ENCODE measurements around the gene RABGAP1L.
"Not testable (repeated sequence)": the region's sequence is repeated elsewhere in the genome, so short reads cannot be mapped to it uniquely, and the experiment has no call there.

The RABGAP1L gene

DNA sequence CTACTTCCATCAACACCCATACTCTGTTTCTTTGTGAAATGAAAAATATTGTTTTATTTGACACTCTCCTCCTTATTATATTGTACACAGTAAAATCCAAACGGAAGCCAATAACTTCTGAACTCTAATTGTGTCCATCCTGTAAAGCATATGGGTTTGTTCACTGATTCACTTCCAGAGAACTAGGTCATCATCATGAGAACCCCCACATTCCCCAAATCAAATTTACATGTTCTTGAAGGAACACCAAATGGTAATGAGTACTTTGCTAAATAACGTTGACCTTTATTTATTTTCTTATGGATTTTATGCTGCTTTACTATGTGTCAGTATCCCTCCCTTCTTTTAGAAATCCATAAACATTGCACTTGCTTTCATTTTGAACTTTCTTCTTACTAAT, 627.0 kb downstream of the RABGAP1L start:
- no peak for DNase-seq

DNA sequence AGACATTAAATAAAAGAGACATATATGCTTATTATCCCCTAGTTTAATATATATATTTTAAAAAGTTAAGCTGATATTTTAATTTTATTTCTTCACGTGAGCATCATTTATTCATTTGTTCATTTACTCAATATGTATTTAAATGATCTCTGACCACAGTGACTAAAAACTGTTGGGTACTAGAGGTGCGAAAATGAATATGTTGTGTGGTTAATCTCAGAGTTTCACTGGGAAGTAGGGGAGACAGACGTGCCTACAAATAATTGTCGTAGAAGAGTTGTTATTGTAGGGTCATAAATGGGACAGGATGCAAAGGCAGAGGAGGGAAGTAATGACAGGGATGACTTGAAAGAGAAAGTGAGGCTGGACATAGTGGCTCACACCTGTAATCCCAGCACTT, 627.4 kb downstream of the RABGAP1L start:
- no peak for DNase-seq

GRCh38 chr1:174788981-174789380, 629.7 kb downstream of the RABGAP1L start:
- no peak for DNase-seq

GRCh38 chr1:174789399-174789798, 630.1 kb downstream of the RABGAP1L start:
- no peak for DNase-seq

DNA sequence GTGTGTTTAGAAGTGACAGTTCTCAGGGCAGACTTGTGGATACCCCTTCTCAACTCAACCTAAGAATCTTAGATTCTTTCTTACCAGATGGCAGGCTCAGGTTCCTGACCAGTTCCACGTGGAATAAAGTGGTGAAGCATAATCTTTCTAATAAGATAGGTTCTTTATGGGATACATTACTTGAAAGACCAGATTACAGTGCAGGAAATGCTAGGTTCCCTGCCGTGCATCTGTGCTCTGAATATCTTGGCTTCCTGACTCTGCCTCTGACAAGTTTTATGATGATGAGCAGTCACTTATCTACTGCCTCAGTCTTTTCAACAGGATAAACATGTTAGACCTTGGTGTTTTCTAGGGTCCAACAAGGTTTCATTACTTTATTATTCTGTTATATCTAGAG, 632.5 kb downstream of the RABGAP1L start:
- DNase-seq: no peak

GRCh38 chr1:174794861-174795260, 635.5 kb downstream of the RABGAP1L start:
- DNase-seq: peak; percentile 19

- no peak for DNase-seq
Observed at GRCh38 chr1:174795806-174796205, 636.5 kb downstream of the RABGAP1L start.

- DNase-seq: no peak
Observed at GRCh38 chr1:174797398-174797797, 638.1 kb downstream of the RABGAP1L start.

DNA sequence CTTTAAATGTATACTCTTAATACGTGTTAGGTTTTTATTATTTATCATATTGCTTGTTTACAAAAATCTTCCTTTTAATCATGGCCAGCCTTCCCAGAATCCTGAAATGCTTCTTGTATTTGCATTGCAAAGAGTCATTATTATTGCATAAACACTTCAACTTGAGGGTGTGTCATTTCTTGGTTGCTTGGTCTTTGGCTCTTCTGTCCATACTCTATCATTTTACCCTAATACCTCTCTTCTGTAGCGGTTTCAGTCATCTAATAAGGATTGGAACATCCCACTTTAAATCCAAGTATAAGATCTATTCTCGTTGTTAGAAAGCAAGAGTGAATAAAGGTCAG, 639.8 kb downstream of the RABGAP1L start:
- no peak for DNase-seq

GRCh38 chr1:174800216-174800851, 641.0 kb downstream of the RABGAP1L start:
- no peak for DNase-seq

GRCh38 chr1:174800876-174801275, 641.6 kb downstream of the RABGAP1L start:
- DNase-seq: no peak

DNA sequence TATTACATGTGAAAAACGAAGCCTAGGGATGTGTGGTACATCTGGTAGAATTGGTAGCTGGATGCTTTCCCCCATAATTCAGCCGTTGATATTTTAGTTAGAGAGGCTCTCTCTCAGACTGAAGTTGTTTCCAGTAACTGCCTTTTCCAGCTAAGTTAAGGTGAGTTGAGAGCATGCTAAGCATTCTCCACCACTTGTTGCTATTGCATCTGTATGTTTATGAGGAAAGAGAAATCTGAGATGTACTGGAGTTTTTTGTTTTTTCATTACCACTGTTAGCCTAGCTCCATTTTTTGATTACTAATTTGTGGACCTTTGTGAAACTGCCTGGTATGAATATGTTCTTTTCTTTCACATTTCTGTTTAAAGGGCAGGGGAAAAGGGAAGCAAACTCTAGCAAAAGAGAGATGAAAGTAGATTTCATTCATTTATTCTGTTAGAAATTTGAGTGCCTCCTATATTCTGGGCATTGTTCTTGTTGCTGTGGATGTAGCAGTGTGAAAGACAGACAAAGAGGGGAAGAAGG, 650.5 kb downstream of the RABGAP1L start:
- DNase-seq: no peak

GRCh38 chr1:174812016-174812415, 652.7 kb downstream of the RABGAP1L start:
- DNase-seq: no peak

GRCh38 chr1:174812656-174813055, 653.3 kb downstream of the RABGAP1L start:
- no peak for DNase-seq

GRCh38 chr1:174815036-174815435, 655.7 kb downstream of the RABGAP1L start:
- DNase-seq: no peak

DNA sequence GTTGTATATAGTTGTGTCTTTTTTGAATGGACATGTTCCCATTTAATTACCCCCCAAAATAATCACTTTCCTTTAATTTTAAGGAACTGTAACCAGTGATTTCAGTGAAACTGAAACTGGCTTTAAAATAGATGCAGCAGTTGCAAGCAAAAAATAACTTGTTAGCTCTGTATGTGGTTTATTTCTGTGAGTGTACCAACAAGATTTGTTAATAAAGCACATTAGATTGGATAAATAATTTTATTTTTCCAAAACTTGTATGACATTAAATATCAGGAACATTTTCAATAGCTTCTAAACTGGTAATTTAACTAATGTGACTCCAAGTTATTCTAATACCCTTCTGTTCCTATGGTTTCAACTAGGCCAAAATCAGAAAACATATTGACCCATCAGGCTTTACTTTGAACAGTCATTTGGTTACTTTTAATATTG, 656.2 kb downstream of the RABGAP1L start:
- DNase-seq: no peak

DNA sequence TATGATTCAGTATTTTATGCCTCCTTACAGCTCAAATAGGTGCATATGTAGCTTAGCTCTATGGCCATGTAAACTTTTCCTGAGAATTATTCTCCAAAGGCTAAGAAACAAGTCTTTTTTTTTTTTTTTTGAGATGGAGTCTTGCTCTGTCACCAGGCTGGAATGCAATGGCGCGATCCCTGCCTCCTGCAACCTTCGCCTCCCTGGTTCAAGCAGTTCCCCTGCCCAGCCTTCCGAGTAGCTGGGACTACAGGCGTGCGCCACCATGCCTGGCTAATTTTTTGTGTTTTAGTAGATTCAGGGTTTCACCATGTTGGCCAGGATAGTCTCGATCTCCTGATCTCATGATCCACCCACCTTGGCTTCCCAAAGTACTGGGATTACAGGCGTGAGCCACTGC, 657.3 kb downstream of the RABGAP1L start:
- not testable (repeated sequence) for DNase-seq

- DNase-seq: no peak
Observed at GRCh38 chr1:174818014-174818616, 658.8 kb downstream of the RABGAP1L start.

GRCh38 chr1:174818951-174819350, 659.6 kb downstream of the RABGAP1L start:
- no peak for DNase-seq

DNA sequence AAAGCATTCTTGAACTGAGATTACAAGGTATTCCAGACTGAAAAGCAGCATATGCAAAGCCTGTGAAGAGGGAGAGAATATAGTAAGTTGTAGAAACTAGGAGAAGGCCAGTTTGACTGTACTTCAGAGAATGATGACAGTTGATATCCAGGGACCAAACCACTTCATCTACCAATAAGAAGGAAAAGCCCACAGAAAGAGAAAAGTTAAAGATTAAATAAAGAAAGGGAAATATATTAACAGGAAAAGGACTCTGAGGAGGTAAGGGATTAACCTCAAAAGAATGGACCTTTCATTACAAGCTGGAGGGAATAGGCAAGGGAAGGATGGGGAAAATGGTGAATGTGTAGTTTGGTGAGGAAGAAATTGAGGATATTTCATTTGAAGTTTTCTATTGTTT, 660.3 kb downstream of the RABGAP1L start:
- no peak for DNase-seq

DNA sequence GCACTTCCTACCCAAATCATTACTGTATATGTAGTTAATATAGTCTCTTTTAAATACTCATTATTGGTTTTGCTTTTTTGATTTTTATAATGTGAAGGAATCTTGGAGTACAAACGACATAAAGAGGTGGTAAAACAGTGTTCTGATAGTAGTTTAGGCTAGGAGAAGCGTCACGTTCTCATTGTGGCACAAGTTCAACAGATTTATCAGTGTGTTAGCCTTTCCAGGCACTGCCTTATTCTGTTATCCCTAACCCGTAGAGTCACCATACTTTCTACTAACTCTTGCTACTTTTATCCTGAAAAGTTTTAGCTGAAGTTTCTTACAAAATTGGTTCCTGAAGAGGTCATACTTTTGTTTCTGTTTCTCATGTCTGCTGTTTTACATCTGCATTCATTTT, 665.8 kb downstream of the RABGAP1L start:
- no peak for DNase-seq

DNA sequence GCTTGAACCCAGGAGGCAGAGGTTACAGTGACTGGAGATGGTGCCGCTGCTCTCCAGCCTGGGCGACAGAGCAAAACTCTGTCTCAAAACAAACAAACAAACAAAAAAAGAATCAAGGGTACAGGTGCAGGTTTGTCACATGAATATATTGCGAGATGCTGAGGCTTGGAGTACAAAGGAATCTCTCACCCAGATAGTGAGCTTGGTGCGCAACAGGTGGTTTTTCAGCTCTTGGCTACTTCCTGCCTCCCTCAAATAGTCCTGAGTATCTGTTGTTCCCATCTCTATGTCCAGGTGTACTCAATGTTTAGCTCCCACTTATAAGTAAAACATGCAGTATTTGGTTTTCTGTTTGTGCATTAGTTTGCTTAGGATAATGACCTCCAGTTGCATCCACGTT, 666.5 kb downstream of the RABGAP1L start:
- DNase-seq: no peak

DNA sequence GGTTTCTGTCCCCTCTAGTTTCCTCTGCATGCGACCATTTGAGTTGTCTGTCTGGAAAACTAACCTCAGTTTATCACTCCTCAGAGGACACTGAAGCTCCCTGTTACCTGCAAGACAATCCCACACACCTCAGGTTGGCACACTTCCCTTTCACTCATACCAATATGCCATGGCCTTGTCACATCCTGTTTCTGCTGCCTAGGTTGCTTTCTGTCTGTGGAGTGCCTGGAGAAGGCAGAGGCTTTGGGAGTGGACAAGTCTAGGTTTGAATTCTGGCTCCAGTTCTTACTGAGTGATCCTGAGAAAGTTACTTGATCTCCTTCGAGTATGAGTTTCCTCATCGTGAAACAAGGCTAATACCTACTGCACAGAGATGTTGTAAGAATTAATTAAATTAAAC, 668.9 kb downstream of the RABGAP1L start:
- no peak for DNase-seq

GRCh38 chr1:174829990-174830389, 670.7 kb downstream of the RABGAP1L start:
- no peak for DNase-seq

DNA sequence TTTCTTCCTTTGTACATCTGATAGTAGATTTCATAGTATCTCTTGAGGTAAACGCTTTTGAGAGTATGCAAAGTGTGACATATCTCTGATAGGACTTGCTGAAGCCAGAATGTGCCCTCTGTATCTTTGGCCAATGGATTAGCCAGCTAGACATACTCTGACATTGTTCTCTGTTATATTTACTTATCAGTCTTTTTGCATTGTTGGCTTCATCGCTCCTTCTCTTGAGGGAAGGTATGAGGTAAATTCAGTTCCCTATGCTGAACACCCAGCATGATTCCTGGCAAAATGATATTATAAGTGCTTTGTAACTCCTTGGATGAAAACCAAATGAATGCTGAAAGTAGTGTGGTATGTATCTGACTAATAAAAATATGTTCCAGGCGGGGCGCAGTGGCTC, 677.2 kb downstream of the RABGAP1L start:
- DNase-seq: no peak
